ENCODE results near the gene PCSK4.
"Not testable (repeated sequence)": the region's sequence is repeated elsewhere in the genome, so short reads cannot be mapped to it uniquely, and the experiment has no call there.

PCSK4 gene

DNA sequence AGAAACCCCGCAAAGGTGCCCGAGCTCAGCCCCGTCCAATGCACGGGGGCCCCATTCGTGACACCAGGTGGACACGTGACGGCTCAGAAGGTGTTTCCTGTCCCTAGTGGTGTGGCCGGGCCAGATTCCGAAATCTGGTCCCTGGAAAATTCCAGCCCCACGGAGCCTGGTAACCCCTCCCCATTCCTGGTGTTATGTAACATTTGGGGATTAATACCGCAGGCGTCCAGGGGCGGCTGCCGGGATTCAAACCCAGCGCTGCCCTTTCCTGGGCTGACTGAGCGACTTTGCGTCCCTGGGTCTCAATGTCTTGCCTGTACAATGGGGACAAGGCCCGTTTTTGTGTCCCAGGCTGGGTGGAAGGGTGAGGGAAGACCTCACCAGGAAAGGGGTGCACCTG is 32.7 kb upstream of the PCSK4 start:
- TF ChIP-seq, protein P1, sequence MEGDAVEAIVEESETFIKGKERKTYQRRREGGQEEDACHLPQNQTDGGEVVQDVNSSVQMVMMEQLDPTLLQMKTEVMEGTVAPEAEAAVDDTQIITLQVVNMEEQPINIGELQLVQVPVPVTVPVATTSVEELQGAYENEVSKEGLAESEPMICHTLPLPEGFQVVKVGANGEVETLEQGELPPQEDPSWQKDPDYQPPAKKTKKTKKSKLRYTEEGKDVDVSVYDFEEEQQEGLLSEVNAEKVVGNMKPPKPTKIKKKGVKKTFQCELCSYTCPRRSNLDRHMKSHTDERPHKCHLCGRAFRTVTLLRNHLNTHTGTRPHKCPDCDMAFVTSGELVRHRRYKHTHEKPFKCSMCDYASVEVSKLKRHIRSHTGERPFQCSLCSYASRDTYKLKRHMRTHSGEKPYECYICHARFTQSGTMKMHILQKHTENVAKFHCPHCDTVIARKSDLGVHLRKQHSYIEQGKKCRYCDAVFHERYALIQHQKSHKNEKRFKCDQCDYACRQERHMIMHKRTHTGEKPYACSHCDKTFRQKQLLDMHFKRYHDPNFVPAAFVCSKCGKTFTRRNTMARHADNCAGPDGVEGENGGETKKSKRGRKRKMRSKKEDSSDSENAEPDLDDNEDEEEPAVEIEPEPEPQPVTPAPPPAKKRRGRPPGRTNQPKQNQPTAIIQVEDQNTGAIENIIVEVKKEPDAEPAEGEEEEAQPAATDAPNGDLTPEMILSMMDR (IDR thresholded peaks at IDR 0.05; ENCODE audit: low read depth, low read length) = no peak

DNA sequence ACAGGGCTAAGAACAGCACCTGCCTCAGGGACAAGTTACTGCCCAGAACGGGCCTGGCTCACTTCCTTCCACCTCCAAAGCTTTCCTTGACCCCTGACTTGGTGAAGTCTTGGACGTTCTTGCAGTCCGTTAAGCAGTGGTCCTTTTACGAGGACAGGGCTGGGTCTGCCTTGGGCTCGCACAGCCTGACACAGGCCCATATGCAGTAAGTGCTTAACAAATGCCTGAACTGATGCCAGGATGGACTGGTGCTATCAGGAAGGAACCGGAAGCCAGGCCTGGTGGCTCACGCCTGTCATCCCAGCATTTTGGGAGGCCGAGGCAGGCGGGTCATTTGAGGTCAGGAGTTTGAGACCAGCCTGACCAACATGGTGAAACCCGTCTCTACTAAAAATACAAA is 31.9 kb upstream of the PCSK4 start:
- H3K4me3 ChIP-seq (replicated peaks in 1 of 2; ENCODE audit: low read depth in 2 of 2, low read length in 2 of 2) = no peak overlapping the region
- TF ChIP-seq, protein P1 (IDR thresholded peaks at IDR 0.05; ENCODE audit: low read depth, low read length) = no peak
- DNase-seq (ENCODE audit: low read depth in 2 of 2) = peak in 1 of 2 donors; percentile 38

More for the DNA sequence above, 32.7 kb upstream of the PCSK4 start:
- H3K4me3 ChIP-seq (replicated peaks in 1 of 2; ENCODE audit: low read depth in 2 of 2, low read length in 2 of 2) = no peak overlapping the region
- no peak for DNase-seq (ENCODE audit: low read depth in 2 of 2)

DNA sequence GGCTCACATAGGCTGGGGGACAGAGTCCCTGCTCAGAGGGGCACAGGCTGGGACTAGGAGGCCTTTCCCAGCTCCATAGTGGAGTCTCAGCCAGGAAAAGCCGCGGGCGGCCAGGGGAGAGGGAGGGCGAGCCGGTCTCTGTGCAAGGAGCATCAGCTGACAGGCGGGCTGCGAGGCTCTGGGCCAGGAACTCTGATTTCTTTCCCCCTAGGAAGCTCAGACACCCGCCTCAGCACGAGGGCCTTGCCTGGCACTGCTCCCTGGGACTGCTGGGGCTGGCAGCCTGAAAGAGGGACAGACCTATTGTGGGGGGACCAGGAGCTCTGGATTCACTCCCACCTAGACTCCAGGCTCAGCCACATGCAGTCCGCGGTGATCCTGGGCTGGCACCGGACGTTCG is 31.5 kb upstream of the PCSK4 start:
- H3K4me3 ChIP-seq (replicated peaks in 1 of 2; ENCODE audit: low read depth in 2 of 2, low read length in 2 of 2) = no peak overlapping the region
- DNase-seq (ENCODE audit: low read depth in 2 of 2) = peak in 1 of 2 donors; percentile 47
- TF ChIP-seq, protein P1 (IDR thresholded peaks at IDR 0.05; ENCODE audit: low read depth, low read length) = no peak

DNA sequence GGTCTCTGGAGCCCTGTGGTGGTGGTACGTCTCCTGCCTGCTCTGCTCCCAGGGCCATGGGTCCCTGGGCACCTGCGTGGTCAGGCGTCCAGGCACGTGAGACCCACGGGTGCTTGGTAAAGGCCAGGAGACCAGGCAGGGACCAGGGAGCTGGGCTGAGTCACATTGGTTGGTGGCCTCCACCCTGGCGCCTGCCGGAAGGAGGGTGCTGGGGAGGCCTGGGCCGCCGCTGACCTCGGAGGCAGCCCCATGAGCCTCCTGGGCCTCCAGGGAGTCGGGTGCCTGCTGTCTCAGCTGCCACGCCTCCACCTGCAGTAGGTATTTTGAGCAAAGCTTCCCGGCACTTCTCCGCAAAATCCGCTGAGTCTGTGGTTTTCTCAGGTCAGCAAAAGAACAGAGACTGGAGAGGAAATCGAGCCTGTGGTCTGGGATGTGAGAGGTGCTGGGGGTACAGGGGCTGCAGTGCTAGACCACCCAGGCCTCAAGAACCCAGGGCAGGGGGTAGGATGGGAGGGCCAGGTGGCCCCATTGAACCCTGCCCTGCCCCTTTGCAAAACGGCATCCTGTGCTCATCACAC is 30.1 kb upstream of the PCSK4 start:
- TF ChIP-seq, protein P1 (IDR thresholded peaks at IDR 0.05; ENCODE audit: low read depth, low read length) = no peak
- H3K4me3 ChIP-seq (replicated peaks in 1 of 2; ENCODE audit: low read depth in 2 of 2, low read length in 2 of 2) = no peak overlapping the region
- no peak for DNase-seq (ENCODE audit: low read depth in 2 of 2)

DNA sequence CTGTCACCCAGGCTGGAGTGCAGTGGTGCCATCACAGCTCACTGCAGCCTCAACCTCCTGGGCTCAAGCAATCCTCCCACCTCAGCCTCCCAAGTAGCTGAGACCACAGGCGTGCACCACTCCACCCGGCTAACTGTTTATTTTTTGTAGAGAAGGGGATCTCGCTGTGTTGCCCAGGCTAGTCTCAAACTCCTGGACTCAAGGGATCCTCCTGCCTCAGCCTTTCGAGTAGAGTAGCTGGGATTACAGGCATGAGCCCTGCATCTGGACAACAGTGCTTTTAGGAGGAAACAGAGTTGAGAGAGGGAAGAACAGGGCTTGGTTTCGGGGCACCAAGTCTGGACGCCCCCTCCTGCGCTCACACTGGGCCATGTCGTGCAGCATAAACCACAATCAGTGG is 29.7 kb upstream of the PCSK4 start:
- not testable (repeated sequence) for H3K4me3 ChIP-seq (replicated peaks in 1 of 2; ENCODE audit: low read depth in 2 of 2, low read length in 2 of 2); DNase-seq (ENCODE audit: low read depth in 2 of 2)

DNA sequence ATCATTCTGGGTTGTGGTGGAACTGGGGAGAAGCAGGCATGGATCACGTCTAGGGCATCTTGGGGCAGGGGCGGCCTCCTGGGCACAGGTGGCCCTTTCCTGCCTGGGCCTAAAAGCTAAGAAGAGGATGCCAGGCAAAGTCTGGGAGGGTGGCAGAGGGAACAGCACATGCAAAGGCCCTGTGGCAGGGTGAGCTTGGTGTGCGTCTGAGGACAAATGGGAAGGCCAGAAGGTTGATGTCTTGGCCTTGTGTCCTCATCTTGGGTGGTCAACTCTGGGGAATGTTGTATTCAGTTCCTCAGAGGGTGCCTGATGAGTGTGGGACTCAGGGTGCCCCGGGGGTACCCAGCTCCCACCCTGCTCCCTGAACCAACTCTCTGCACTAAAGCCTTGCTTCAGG is 28.3 kb upstream of the PCSK4 start:
- H3K4me3 ChIP-seq (replicated peaks in 1 of 2; ENCODE audit: low read depth in 2 of 2, low read length in 2 of 2) = no peak overlapping the region

DNA sequence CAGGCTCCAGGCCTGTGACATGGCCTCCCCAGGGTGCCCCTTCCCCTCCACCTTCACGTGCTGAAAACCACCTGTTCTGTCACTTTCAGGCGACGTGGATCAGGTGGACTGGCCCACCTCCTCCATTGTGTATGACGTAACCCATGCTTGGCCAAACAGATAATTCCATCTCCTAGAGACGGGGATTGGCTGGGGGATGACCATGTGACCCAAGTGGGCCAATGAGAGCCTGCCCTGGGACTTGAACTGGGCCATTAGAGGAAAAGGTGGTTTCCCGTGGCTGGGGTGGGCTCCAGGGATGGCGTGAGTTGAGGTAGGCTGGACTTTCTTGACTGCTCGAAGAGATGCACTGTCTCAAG is 26.2 kb upstream of the PCSK4 start:
- TF ChIP-seq, protein P1 (IDR thresholded peaks at IDR 0.05; ENCODE audit: low read depth, low read length) = no peak
- H3K4me3 ChIP-seq (replicated peaks in 1 of 2; ENCODE audit: low read depth in 2 of 2, low read length in 2 of 2) = no peak overlapping the region
- DNase-seq (ENCODE audit: low read depth in 2 of 2) = peak in 1 of 2 donors; percentile 32

More for the DNA sequence above, 28.3 kb upstream of the PCSK4 start:
- TF ChIP-seq, protein P1 (IDR thresholded peaks at IDR 0.05; ENCODE audit: low read depth, low read length) = no peak
- no peak for DNase-seq (ENCODE audit: low read depth in 2 of 2)

All from cardiac fibroblast (primary cell).